A549 (cell line): ENCODE results near the gene SBNO1. TPM values are rescaled to one million over a fixed set of nuclear protein-coding genes. Genes with fewer than 3 reads are reported as not detected.

Experiments used
- ATAC-seq, 2 experiments: fragments of 200-7000 bp in 1 of 2; fragments of >200 bp in 1 of 2; cut with Nextera tagmentation in 1 of 2; cut with Tn5 transposase in 1 of 2; 3 replicates each; pipeline versions ENCODE4 v1.8.0 to v1.9.1; 2018 to 2020; ENCODE audit warnings: mild to moderate bottlenecking in 1 of 2, moderate library complexity in 1 of 2
- CTCF ChIA-PET: fragments of 300-600 bp; sonication (Branson Sonifier 250); formaldehyde crosslinking; extraction: SDS; loops from one replicate; lab custom pipeline; 2021; ENCODE audit warnings: antibody characterized with exemption, inconsistent platforms; lab: Yijun Ruan, JAX
- POLR2A ChIA-PET: fragments of 350-600 bp; formaldehyde crosslinking; extraction: SDS; loops from one replicate; lab custom pipeline; 2021; ENCODE audit warnings: antibody characterized with exemption, inconsistent platforms; lab: Yijun Ruan, JAX
- DNase-seq, 2 experiments: peaks; one replicate each; pipeline versions ENCODE4 v3.0.0 to v3.0.0-alpha.2; 2011 to 2016; ENCODE audit warnings: low read depth in 1 of 2, low spot score in 1 of 2
- FAIRE-seq: peaks from 2 replicates; lab custom pipeline; 2011; peaks lifted over from hg19 to GRCh38; lab: Jason Lieb, UNC
- H3K27ac ChIP-seq, 2 experiments: fragments of >200 bp; sonication (Bioruptor Twin); formaldehyde crosslinking; 3 replicates each; pipeline ENCODE4 v1.5.1; 2016 to 2017
- H3K4me1 ChIP-seq: fragments of >200 bp; sonication (Bioruptor Twin); formaldehyde crosslinking; 3 replicates; pipeline ENCODE4 v1.6.1; 2016
- H3K4me2 ChIP-seq: fragments of >200 bp; sonication (Bioruptor Twin); formaldehyde crosslinking; 3 replicates; pipeline ENCODE4 v1.6.1; 2016
- H3K4me3 ChIP-seq: fragments of >200 bp; sonication (Bioruptor Twin); formaldehyde crosslinking; 3 replicates; pipeline ENCODE4 v1.5.1; 2016
- H3K9me3 ChIP-seq: fragments of >200 bp; sonication (Bioruptor Twin); formaldehyde crosslinking; 3 replicates; pipeline ENCODE4 v1.6.1; 2016
- ATOH8 ChIP-seq: fragments of 250-450 bp; sonication (Bioruptor Pico); IDR thresholded peaks from 2 replicates; pipeline ENCODE4 v1.5.0; 2020; ENCODE audit warnings: low read depth, mild to moderate bottlenecking, moderate library complexity
- CBX2 ChIP-seq: fragments of 200-600 bp; sonication (generic); IDR thresholded peaks from 2 replicates; pipeline ENCODE4 v1.6.1; 2016; ENCODE audit warnings: low read depth, mild to moderate bottlenecking, borderline replicate concordance
- CEBPB ChIP-seq, 2 experiments: fragments of >200 bp in 1 of 2; sonication (Bioruptor Twin) in 1 of 2; formaldehyde crosslinking in 1 of 2; IDR thresholded peaks; 2 replicates each; pipeline ENCODE4 v1.6.1; 2012 to 2016
- CTCF ChIP-seq: fragments of >200 bp; sonication (Bioruptor Twin); formaldehyde crosslinking; IDR thresholded peaks from 3 replicates; pipeline ENCODE4 v1.5.1; 2016
- E2F6 ChIP-seq: IDR thresholded peaks from 2 replicates; pipeline ENCODE4 v1.6.1; 2012; ENCODE audit warnings: low read depth, borderline replicate concordance
- FOSL2 ChIP-seq, 2 experiments: fragments of 450-650 bp in 1 of 2; fragments of >200 bp in 1 of 2; sonication (Bioruptor Twin) in 1 of 2; formaldehyde crosslinking; IDR thresholded peaks; 2 replicates each; pipeline versions ENCODE4 v1.5.0 to v1.6.1; 2016 to 2020; ENCODE audit warnings: mild to moderate bottlenecking in 1 of 2, moderate library complexity in 1 of 2
- FOXS1 ChIP-seq: fragments of 250-450 bp; sonication (Bioruptor Pico); IDR thresholded peaks from 2 replicates; pipeline ENCODE4 v1.5.0; 2020; ENCODE audit warnings: mild to moderate bottlenecking, moderate library complexity
- HMGXB4 ChIP-seq: fragments of 250-450 bp; sonication (Bioruptor Pico); IDR thresholded peaks from 2 replicates; pipeline ENCODE4 v1.5.0; 2021; ENCODE audit warnings: mild to moderate bottlenecking, moderate library complexity, borderline replicate concordance
- HOXB13 ChIP-seq: fragments of 250-450 bp; sonication (Bioruptor Pico); IDR thresholded peaks from 2 replicates; pipeline ENCODE4 v1.5.0; 2020; ENCODE audit warnings: low read depth, mild to moderate bottlenecking, moderate library complexity
- HOXB5 ChIP-seq: fragments of 250-450 bp; sonication (Bioruptor Pico); IDR thresholded peaks from 2 replicates; pipeline ENCODE4 v1.5.0; 2020; ENCODE audit warnings: mild to moderate bottlenecking, moderate library complexity
- KDM5A ChIP-seq: fragments of 200-600 bp; sonication (generic); IDR thresholded peaks from 2 replicates; pipeline ENCODE4 v1.6.1; 2016; ENCODE audit warnings: antibody characterized with exemption, mild to moderate bottlenecking
- MAFK ChIP-seq: fragments of 450-650 bp; IDR thresholded peaks from 2 replicates; pipeline ENCODE4 v1.6.1; 2014; ENCODE audit not compliant: partially characterized antibody
- MYC ChIP-seq: IDR thresholded peaks from 2 replicates; pipeline ENCODE4 v1.6.1; 2012; ENCODE audit warnings: mild to moderate bottlenecking, inconsistent platforms, low read length, improper control_type of control experiment, borderline replicate concordance
- NFE2L2 ChIP-seq: fragments of 150-350 bp; conservative IDR thresholded peaks from 2 replicates; pipeline ENCODE4 v1.6.1; 2014; ENCODE audit warnings: low read length
- NR3C1 ChIP-seq: fragments of >200 bp; sonication (Bioruptor Twin); formaldehyde crosslinking; IDR thresholded peaks from 3 replicates; pipeline ENCODE4 v1.6.1; 2017
- PBX3 ChIP-seq: IDR thresholded peaks from 2 replicates; pipeline ENCODE4 v1.6.1; 2012
- PHF8 ChIP-seq: fragments of 200-600 bp; sonication (generic); IDR thresholded peaks from 2 replicates; pipeline ENCODE4 v1.6.1; 2016; ENCODE audit warnings: low read depth, mild to moderate bottlenecking, antibody characterized with exemption, moderate library complexity, borderline replicate concordance
- RAD21 ChIP-seq, 2 experiments: fragments of >200 bp in 1 of 2; sonication (Bioruptor Twin) in 1 of 2; formaldehyde crosslinking in 1 of 2; IDR thresholded peaks in 1 of 2; conservative IDR thresholded peaks in 1 of 2; 2 replicates in 1 of 2; 3 replicates in 1 of 2; pipeline ENCODE4 v1.6.1; 2012 to 2018; ENCODE audit warnings: inconsistent platforms in 1 of 2
- RNF2 ChIP-seq: fragments of 200-600 bp; sonication (generic); IDR thresholded peaks from 2 replicates; pipeline ENCODE4 v1.6.1; 2016; ENCODE audit warnings: low read depth, mild to moderate bottlenecking, antibody characterized with exemption, moderate library complexity, borderline replicate concordance
- SMC3 ChIP-seq: fragments of >200 bp; sonication (Bioruptor Twin); formaldehyde crosslinking; IDR thresholded peaks from 3 replicates; pipeline ENCODE4 v1.6.1; 2018; ENCODE audit warnings: inconsistent platforms
- ZC3H11A ChIP-seq: fragments of 450-650 bp; IDR thresholded peaks from 2 replicates; pipeline ENCODE4 v1.6.1; 2014; ENCODE audit warnings: antibody characterized with exemption, mild to moderate bottlenecking
- ZFP36 ChIP-seq: fragments of 450-650 bp; IDR thresholded peaks from 2 replicates; pipeline ENCODE4 v1.6.1; 2014; ENCODE audit warnings: borderline replicate concordance; ENCODE audit not compliant: partially characterized antibody
- ZNF302 ChIP-seq: fragments of 250-450 bp; sonication (Bioruptor Pico); IDR thresholded peaks from 2 replicates; pipeline ENCODE4 v1.9.0; 2021; ENCODE audit warnings: inconsistent platforms, mild to moderate bottlenecking, moderate library complexity
- WGBS: methylation state at CpG from one replicate; pipeline ENCODE4 v1.1.6; 2017; ENCODE audit errors: missing lambda C conversion rate; 5-methylcytosine and 5-hydroxymethylcytosine counted together
- polyA plus RNA-seq, 4 experiments: library from polyadenylated mRNA; depleted of rRNA in 3 of 4; stranded (reverse); fragments of >200 nt; fragmentation: RNase III in 1 of 4; extraction: RNeasy Plus Mini Kit Qiagen cat#74134 plus additional on column Dnase treatment in 1 of 4; gene quantifications; 2 replicates in 3 of 4; 3 replicates in 1 of 4; pipeline ENCODE4 v1.2.3, GENCODE V29; 2011 to 2017

SBNO1 gene
- polyA plus RNA-seq, 2 of the 4 experiments (the other 2 are of a cell fraction): 25.9 to 35.7 TPM

GRCh38 chr12:123358035-123358434 is 6.6 kb downstream of the SBNO1 start:
- TF ChIP-seq MYC (no peak), NR3C1 (no peak), HOXB13 (no peak), E2F6 (no peak), PHF8 (no peak), CEBPB (IDR thresholded peaks at IDR 0.05) (no peak), NFE2L2 (no peak), ZC3H11A (no peak), ATOH8 (CRISPR knock-in tag) (no peak), CBX2 (no peak), FOSL2 (IDR thresholded peaks at IDR 0.05) (no peak), FOSL2 (CRISPR knock-in tag; IDR thresholded peaks at IDR 0.05) (no peak), KDM5A (no peak), HMGXB4 (no peak), ZFP36 (no peak), SMC3 (no peak), ZNF302 (CRISPR knock-in tag) (no peak), RNF2 (no peak), FOXS1 (no peak), CTCF (no peak)
- FAIRE-seq: no peak

GRCh38 chr12:123356159-123356670 is 8.4 kb downstream of the SBNO1 start:
- H3K4me3 ChIP-seq: no peak overlapping the region
- 76% methylated on average over 7 of the region's 7 CpGs for WGBS
- FAIRE-seq (no peak), DNase-seq (no peak), ATAC-seq (no peak)
- H3K4me2 ChIP-seq: no peak overlapping the region
- H3K4me1 ChIP-seq: peaks cover 16% of the 10 kb centered on the region
- ChIA-PET CTCF (interaction anchor here (1.1 to 1.6 kb wide), 2 partner anchors 9 to 23 kb away, joined by 3 to 6 read pairs; no protein-coding TSS in a partner anchor), POLR2A (interaction anchor here (0.7 kb wide), 1 partner anchor 124 kb away, joined by 3 read pairs; no protein-coding TSS in a partner anchor)
- no peak overlapping the region for H3K27ac ChIP-seq
- no peak for TF ChIP-seq PHF8
- no peak for TF ChIP-seq RAD21 (conservative IDR thresholded peaks at IDR 0.05 in 1 of 2, IDR thresholded peaks at IDR 0.05 in 1 of 2)
- TF ChIP-seq PBX3: no peak
- TF ChIP-seq HOXB5 (CRISPR knock-in tag): no peak
- no peak for TF ChIP-seq CTCF
- no peak for TF ChIP-seq CBX2
- peak; percentile 83 for TF ChIP-seq MAFK
- H3K9me3 ChIP-seq: no peaks in the 10 kb centered on the region

More at GRCh38 chr12:123358035-123358434, 6.6 kb downstream of the SBNO1 start:
- Histone ChIP-seq H3K9me3 (no peaks in the 10 kb centered on the region), H3K4me2 (no peak overlapping the region), H3K4me1 (peaks cover 23% of the 10 kb centered on the region), H3K27ac (no peak overlapping the region), H3K4me3 (no peak overlapping the region)
- DNase-seq: no peak
- ATAC-seq: no peak
- 83% methylated on average over 1 of the region's 1 CpG for WGBS
- ChIA-PET POLR2A (no interaction called here), CTCF (no interaction called here)
